Measurements from ENCODE around the gene SH2D4B.

SH2D4B gene

GRCh38 chr10:80519936-80520650, 17.6 kb upstream of the SH2D4B start:
- no peak for TF ChIP-seq CTCF (IDR thresholded peaks at IDR 0.05; ENCODE audit: low read length, missing control alignments)
- no peak overlapping the region for H3K4me3 ChIP-seq (replicated peaks; ENCODE audit: low read depth, low read length)
- no peak for DNase-seq (ENCODE audit: low read depth)

GRCh38 chr10:80520661-80521470, 16.8 kb upstream of the SH2D4B start:
- no peak for TF ChIP-seq CTCF (IDR thresholded peaks at IDR 0.05; ENCODE audit: low read length, missing control alignments)
- H3K4me3 ChIP-seq (replicated peaks; ENCODE audit: low read depth, low read length), result no peak overlapping the region
- DNase-seq (ENCODE audit: low read depth), result no peak

DNA sequence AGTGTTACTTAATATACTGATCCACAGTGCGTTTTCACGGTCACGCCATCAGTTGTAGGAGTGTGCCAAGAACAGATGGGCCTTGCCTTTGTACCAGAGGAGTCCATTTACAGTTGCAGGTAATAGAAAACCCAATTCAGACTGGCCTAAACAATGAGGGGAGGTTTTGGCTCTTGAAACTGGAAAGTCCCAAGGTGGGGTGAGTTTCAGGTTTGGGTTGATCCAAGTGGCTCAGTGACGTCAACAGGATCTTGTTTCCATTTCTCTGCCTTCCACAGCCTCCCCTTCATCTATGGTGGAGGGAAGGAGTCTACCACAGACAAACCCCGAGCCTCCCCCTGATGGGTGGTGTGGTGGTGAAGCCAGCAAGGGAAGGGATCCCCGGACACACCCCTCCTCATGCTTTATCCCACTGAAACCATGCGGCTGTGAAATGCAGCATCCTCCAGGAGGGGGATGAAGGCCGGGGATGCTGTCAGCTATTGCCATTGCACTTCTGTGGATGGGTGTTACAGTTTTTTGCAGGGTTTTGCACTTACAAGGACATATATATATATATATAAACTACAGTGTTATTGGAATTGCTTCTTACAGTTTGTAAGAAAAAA, 14.8 kb upstream of the SH2D4B start:
- H3K4me3 ChIP-seq (replicated peaks; ENCODE audit: low read depth, low read length), result no peak overlapping the region
- no peak for DNase-seq (ENCODE audit: low read depth)
- TF ChIP-seq CTCF (IDR thresholded peaks at IDR 0.05; ENCODE audit: low read length, missing control alignments), result no peak

DNA sequence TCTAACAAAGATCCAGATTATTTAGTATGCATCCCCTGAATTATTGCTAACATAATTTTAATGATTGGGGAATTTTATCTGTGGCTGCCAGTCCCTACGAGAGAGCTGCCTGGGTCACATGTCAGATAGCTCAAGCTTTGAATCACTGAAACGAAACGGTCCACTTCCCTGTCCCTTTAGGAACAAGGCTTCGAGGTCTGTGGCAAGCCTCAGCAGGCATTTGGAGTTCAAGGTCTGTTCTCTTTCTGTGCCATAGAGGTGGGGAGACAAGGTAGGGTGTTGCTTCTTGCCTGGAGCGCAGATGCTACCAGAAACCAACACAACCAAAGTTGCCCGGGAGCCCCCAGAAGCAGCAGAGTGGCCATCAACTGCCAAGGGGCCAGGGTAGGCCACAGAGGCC, 13.9 kb upstream of the SH2D4B start:
- DNase-seq (ENCODE audit: low read depth), result no peak
- TF ChIP-seq CTCF (IDR thresholded peaks at IDR 0.05; ENCODE audit: low read length, missing control alignments), result no peak
- no peak overlapping the region for H3K4me3 ChIP-seq (replicated peaks; ENCODE audit: low read depth, low read length)

DNA sequence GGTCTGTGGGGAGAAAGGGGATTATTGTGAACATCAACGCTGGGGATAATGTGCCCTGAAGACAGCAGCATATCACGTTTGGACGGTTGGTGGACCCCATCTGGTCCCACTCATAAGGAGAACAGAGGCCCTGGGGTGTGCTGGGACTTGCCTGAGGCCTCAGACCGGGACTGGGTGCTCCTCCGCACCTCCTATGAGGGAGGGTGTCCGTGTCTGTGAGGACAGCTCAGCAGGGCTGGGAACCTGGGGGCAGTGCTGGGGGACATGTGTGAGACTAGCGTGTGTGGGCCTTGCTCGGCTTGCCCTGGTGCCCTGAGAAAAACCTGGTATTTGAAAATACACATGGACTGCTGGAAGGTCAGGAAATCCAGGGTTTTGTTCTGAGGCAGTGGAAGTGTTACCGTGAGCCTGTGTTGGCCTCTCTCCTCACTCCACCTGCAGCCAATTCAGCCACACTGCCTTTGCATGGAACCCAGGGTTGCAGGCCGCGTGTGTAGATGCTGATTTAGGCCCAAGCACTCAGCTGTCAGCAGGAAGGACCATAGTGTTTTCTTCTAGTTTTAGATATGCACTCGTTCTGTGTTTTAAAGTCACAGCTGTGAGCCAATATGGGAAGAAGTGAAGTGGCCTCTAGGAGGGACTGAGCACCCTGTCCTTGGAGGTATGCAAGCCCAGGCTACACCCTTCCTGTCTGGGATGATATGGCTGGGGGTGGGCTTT, 13.4 kb upstream of the SH2D4B start:
- no peak for TF ChIP-seq CTCF (IDR thresholded peaks at IDR 0.05; ENCODE audit: low read length, missing control alignments)
- DNase-seq (ENCODE audit: low read depth), result no peak
- no peak overlapping the region for H3K4me3 ChIP-seq (replicated peaks; ENCODE audit: low read depth, low read length)

- no peak for TF ChIP-seq CTCF (IDR thresholded peaks at IDR 0.05; ENCODE audit: low read length, missing control alignments)
- DNase-seq (ENCODE audit: low read depth), result no peak
Observed at GRCh38 chr10:80526218-80526617, 11.5 kb upstream of the SH2D4B start.

More at GRCh38 chr10:80526218-80526617, 11.5 kb upstream of the SH2D4B start:
- no peak overlapping the region for H3K4me3 ChIP-seq (replicated peaks; ENCODE audit: low read depth, low read length)
